Measurements from ENCODE around the gene RIMS1. TPM values are rescaled to one million over a fixed set of nuclear protein-coding genes. Genes with fewer than 3 reads are reported as not detected.

Gene RIMS1
- polyA plus RNA-seq, 1 experiment: 0.91 TPM

GRCh38 chr6:72206606-72207005 lies 320.3 kb downstream of the RIMS1 start:
- no peaks in the 10 kb centered on the region for H3K9me3 ChIP-seq (ENCODE audit: control insufficient read depth, insufficient read depth, low read length)
- no peak for DNase-seq (ENCODE audit: low read depth, low spot score)
- no peaks in the 10 kb centered on the region for H3K27me3 ChIP-seq (ENCODE audit: control insufficient read depth, insufficient read depth, low read length)
- ChIA-PET POLR2A (no interaction called here), CTCF (no interaction called here)
- no peak overlapping the region for H3K4me3 ChIP-seq (ENCODE audit: low read depth, low read length)
- H3K27ac ChIP-seq (ENCODE audit: low read depth, low read length): no peak overlapping the region
- no peak for TF ChIP-seq CTCF (IDR thresholded peaks at IDR 0.05; ENCODE audit: low read depth, low read length)

- no peaks in the 10 kb centered on the region for H3K27me3 ChIP-seq (ENCODE audit: control insufficient read depth, insufficient read depth, low read length)
- TF ChIP-seq CTCF (IDR thresholded peaks at IDR 0.05; ENCODE audit: low read depth, low read length): no peak
- no peak for DNase-seq (ENCODE audit: low read depth, low spot score)
- POLR2A ChIA-PET: no interaction called here
- no peak overlapping the region for H3K27ac ChIP-seq (ENCODE audit: low read depth, low read length)
- CTCF ChIA-PET: no interaction called here
- no peaks in the 10 kb centered on the region for H3K9me3 ChIP-seq (ENCODE audit: control insufficient read depth, insufficient read depth, low read length)
- H3K4me3 ChIP-seq (ENCODE audit: low read depth, low read length): no peak overlapping the region
Measured at GRCh38 chr6:72212686-72213085, 326.3 kb downstream of the RIMS1 start.

GRCh38 chr6:72213654-72214053 lies 327.3 kb downstream of the RIMS1 start:
- DNase-seq (ENCODE audit: low read depth, low spot score): no peak
- no peak for TF ChIP-seq CTCF (IDR thresholded peaks at IDR 0.05; ENCODE audit: low read depth, low read length)
- no peak overlapping the region for H3K4me3 ChIP-seq (ENCODE audit: low read depth, low read length)
- no peaks in the 10 kb centered on the region for H3K27me3 ChIP-seq (ENCODE audit: control insufficient read depth, insufficient read depth, low read length)
- POLR2A ChIA-PET: no interaction called here
- CTCF ChIA-PET: no interaction called here
- no peak overlapping the region for H3K27ac ChIP-seq (ENCODE audit: low read depth, low read length)
- H3K9me3 ChIP-seq (ENCODE audit: control insufficient read depth, insufficient read depth, low read length): no peaks in the 10 kb centered on the region

GRCh38 chr6:72216222-72217068 lies 330.1 kb downstream of the RIMS1 start:
- POLR2A ChIA-PET: no interaction called here
- no peak for TF ChIP-seq CTCF (IDR thresholded peaks at IDR 0.05; ENCODE audit: low read depth, low read length)
- H3K27me3 ChIP-seq (ENCODE audit: control insufficient read depth, insufficient read depth, low read length): no peaks in the 10 kb centered on the region
- H3K4me3 ChIP-seq (ENCODE audit: low read depth, low read length): no peak overlapping the region
- H3K9me3 ChIP-seq (ENCODE audit: control insufficient read depth, insufficient read depth, low read length): no peaks in the 10 kb centered on the region
- no peak overlapping the region for H3K27ac ChIP-seq (ENCODE audit: low read depth, low read length)
- DNase-seq (ENCODE audit: low read depth, low spot score): no peak
- CTCF ChIA-PET: interaction anchor here (1.1 kb wide), 1 partner anchor 201 kb away, joined by 3 read pairs; no protein-coding TSS in a partner anchor

DNA sequence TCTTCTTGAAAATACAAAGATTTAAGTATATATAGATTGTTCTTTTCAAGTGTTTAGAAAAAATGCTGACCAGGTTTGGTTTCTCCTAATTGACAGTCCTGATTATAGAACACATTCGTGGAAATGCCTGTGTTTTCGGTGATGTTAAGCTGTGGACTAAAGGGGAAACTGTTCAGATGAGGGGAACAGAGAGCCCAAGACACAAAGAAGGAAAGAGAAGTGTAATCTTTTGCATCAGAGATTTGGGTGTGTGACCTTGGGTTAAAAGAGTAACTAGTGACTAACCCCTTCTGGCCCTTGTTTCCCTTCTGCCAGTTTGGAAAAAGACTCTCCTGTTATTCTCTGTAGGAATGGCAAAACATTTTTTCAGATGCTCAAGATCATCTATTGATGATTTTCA lies 331.3 kb downstream of the RIMS1 start:
- H3K4me3 ChIP-seq (ENCODE audit: low read depth, low read length): no peak overlapping the region
- H3K27me3 ChIP-seq (ENCODE audit: control insufficient read depth, insufficient read depth, low read length): no peaks in the 10 kb centered on the region
- no peak for TF ChIP-seq CTCF (IDR thresholded peaks at IDR 0.05; ENCODE audit: low read depth, low read length)
- CTCF ChIA-PET: interaction anchor here (1.1 to 1.7 kb wide), 2 partner anchors 14 to 200 kb away, joined by 3 to 8 read pairs; no protein-coding TSS in a partner anchor
- no peak overlapping the region for H3K27ac ChIP-seq (ENCODE audit: low read depth, low read length)
- POLR2A ChIA-PET: no interaction called here
- H3K9me3 ChIP-seq (ENCODE audit: control insufficient read depth, insufficient read depth, low read length): no peaks in the 10 kb centered on the region
- DNase-seq (ENCODE audit: low read depth, low spot score): no peak
